ENCODE data around the gene KIF17. TPM values are rescaled to one million over a fixed set of nuclear protein-coding genes. Genes with fewer than 3 reads are reported as not detected.

KIF17 gene
- total and polyA plus RNA-seq, 2 of the 4 experiments (the other 2 are of a cell fraction): 4.5 to 5.7 TPM

- ATAC-seq (ENCODE audit: low read depth) (no peak), DNase-seq (no peak)
- ChIA-PET POLR2A (ENCODE audit: unreplicated experiment) (no interaction called here), CTCF (interaction anchor here (0.9 to 2.0 kb wide), 2 partner anchors 14 to 43 kb away, joined by 3 to 8 read pairs; partner anchors contain the start of gene PINK1)
- no peak overlapping the region for H3K9ac ChIP-seq (ENCODE audit: low read depth, low read length)
- 71% methylated on average over 2 of the region's 4 CpGs; no CpG with 5 or more reads in 1 of the 2 experiments for WGBS, 2 experiments (ENCODE audit: extremely low coverage in 2 of 2, insufficient read length in 1 of 2)
- H3K36me3 ChIP-seq (ENCODE audit: control insufficient read depth, insufficient read depth, low read length): no peaks in the 10 kb centered on the region
- no peak overlapping the region for H4K8ac ChIP-seq (ENCODE audit: low read depth in 2 of 2, low read length in 2 of 2)
- H3K4me2 ChIP-seq (ENCODE audit: low read depth, low read length): no peak overlapping the region
- no peak overlapping the region; the same call in 1 of the 2 replicates for H2BK120ac ChIP-seq (ENCODE audit: low read depth, low read length)
- H3K79me1 ChIP-seq (ENCODE audit: low read depth in 1 of 2, low read length in 2 of 2): no peaks in the 10 kb centered on the region
- no peak overlapping the region for H2BK5ac ChIP-seq (ENCODE audit: low read depth, low read length, poor library complexity, severe bottlenecking)
- no peaks in the 10 kb centered on the region for H4K20me1 ChIP-seq (ENCODE audit: insufficient read depth, low read length)
- peaks cover 3% of the 10 kb centered on the region; the same call in 1 of the 2 replicates for H3K27me3 ChIP-seq (ENCODE audit: control insufficient read depth, insufficient read depth, low read length)
- dilution Hi-C loops (cut with HindIII; ENCODE audit: low sequenced_read_pairs, unreplicated experiment): no loop called here
- H2AK5ac ChIP-seq (ENCODE audit: low read depth, low read length): no peak overlapping the region
- H3K18ac ChIP-seq (ENCODE audit: low read depth, low read length): no peak overlapping the region
- H2BK15ac ChIP-seq (ENCODE audit: low read depth, low read length): no peak overlapping the region; the same call in 2 of the 3 replicates
- H4K91ac ChIP-seq (ENCODE audit: insufficient read depth, low read depth, low read length): no peak overlapping the region
- H3K14ac ChIP-seq (replicated peaks; ENCODE audit: low read depth, low read length): no peak overlapping the region
- no peak for TF ChIP-seq MAZ (IDR thresholded peaks at IDR 0.05; ENCODE audit: borderline replicate concordance, low read depth, low read length)
- no peak for TF ChIP-seq FOS (IDR thresholded peaks at IDR 0.05; ENCODE audit: low read depth, low read length)
- no peak for TF ChIP-seq RAD21 (IDR thresholded peaks at IDR 0.05; ENCODE audit: low read length)
- TF ChIP-seq RFX5 (IDR thresholded peaks at IDR 0.05; ENCODE audit: low read depth, low read length): no peak
- no peak for TF ChIP-seq RCOR1 (IDR thresholded peaks at IDR 0.05; ENCODE audit: insufficient replicate concordance, low read length)
- no peak for TF ChIP-seq ELK1 (IDR thresholded peaks at IDR 0.05; ENCODE audit: borderline replicate concordance, low read depth, low read length)
- TF ChIP-seq BHLHE40 (IDR thresholded peaks at IDR 0.05; ENCODE audit: low read depth, low read length): no peak
- no peak for TF ChIP-seq POLR2A (IDR thresholded peaks at IDR 0.05; ENCODE audit: low read depth, low read length)
- TF ChIP-seq MAFK (IDR thresholded peaks at IDR 0.05; ENCODE audit: low read depth, low read length): no peak
- no peak for TF ChIP-seq MXI1 (IDR thresholded peaks at IDR 0.05; ENCODE audit: borderline replicate concordance, low read depth, low read length)
- TF ChIP-seq NFE2L2 (IDR thresholded peaks at IDR 0.05; ENCODE audit: low read depth, low read length): no peak
- TF ChIP-seq CEBPB (IDR thresholded peaks at IDR 0.05; ENCODE audit: low read depth, low read length): no peak
- no peak for TF ChIP-seq CHD1 (IDR thresholded peaks at IDR 0.05; ENCODE audit: low read depth, low read length)
- no peak for TF ChIP-seq USF2 (IDR thresholded peaks at IDR 0.05; ENCODE audit: low read depth, low read length)
- TF ChIP-seq CTCF (conservative IDR thresholded peaks at IDR 0.05; ENCODE audit: low read depth, low read length): no peak
- no peak for TF ChIP-seq SMC3 (IDR thresholded peaks at IDR 0.05; ENCODE audit: low read depth, low read length)
- intact Hi-C loops (cut with micrococcal nuclease): no loop called here
- H2AFZ ChIP-seq (replicated peaks; ENCODE audit: low read length, poor library complexity): no peak overlapping the region
- H3K56ac ChIP-seq (ENCODE audit: extremely low read depth, insufficient read depth, low read length): no peak overlapping the region
- no peak overlapping the region for H3K23ac ChIP-seq (ENCODE audit: low read depth, low read length)
- no peak overlapping the region for H3K27ac ChIP-seq (ENCODE audit: insufficient read depth, low read length)
- no peak overlapping the region for H2BK20ac ChIP-seq (ENCODE audit: low read depth, low read length)
- H3K4me1 ChIP-seq (ENCODE audit: control insufficient read depth, insufficient read depth, low read length): peaks cover 10% of the 10 kb centered on the region
- H2AK9ac ChIP-seq (replicated peaks; ENCODE audit: low read depth, low read length, poor library complexity): no peak overlapping the region
- H3K9me1 ChIP-seq (ENCODE audit: insufficient read depth, low read length): peaks cover 2% of the 10 kb centered on the region; the same call in 1 of the 2 replicates
- no TSS peak for BruUV-seq (replicated peaks)
- H4K5ac ChIP-seq (ENCODE audit: low read depth, low read length): no peak overlapping the region
- no peaks in the 10 kb centered on the region for H3K9me3 ChIP-seq (ENCODE audit: control insufficient read depth, insufficient read depth, low read length)
- no peak overlapping the region for H3K4me3 ChIP-seq (ENCODE audit: insufficient read depth, low read depth, low read length)
- H3K4ac ChIP-seq (ENCODE audit: low read depth, low read length): no peak overlapping the region
- in situ Hi-C loops (cut with MboI; ENCODE audit: low sequenced_read_pairs): no loop called here
These were observed 99.3 kb downstream of the KIF17 start for GRCh38 chr1:20618550-20618949.

Data from IMR-90 (cell line).